GM12878 (cell line): ENCODE data around the gene UBXN7. TPM values are rescaled to one million over a fixed set of nuclear protein-coding genes. Genes with fewer than 3 reads are reported as not detected.
"Not testable (repeated sequence)": the region's sequence is repeated elsewhere in the genome, so short reads cannot be mapped to it uniquely, and the experiment has no call there.

Experiments used
- ATAC-seq: fragments of 200-7000 bp; cut with Tn5 transposase; 3 replicates; pipeline ENCODE4 v1.9.1; 2020; ENCODE audit warnings: mild to moderate bottlenecking, moderate library complexity
- BruUV-seq: library from RNA; stranded (reverse); fragments of 400-500 nt; replicated peaks from 2 replicates; lab custom pipeline; 2021; lab: Mats Ljungman, UMichigan
- CTCF ChIA-PET: fragments of 300-600 bp; sonication (Branson Sonifier 250); formaldehyde crosslinking; extraction: SDS; loops from one replicate; lab custom pipeline; 2021; ENCODE audit warnings: inconsistent platforms; lab: Yijun Ruan, JAX
- POLR2A ChIA-PET: fragments of 350-600 bp; formaldehyde crosslinking; extraction: SDS; loops from one replicate; lab custom pipeline; 2021; ENCODE audit warnings: inconsistent platforms; lab: Charles Lee
- RAD21 ChIA-PET: fragments of 300-600 bp; sonication (Branson Sonifier 250); formaldehyde crosslinking; loops from one replicate; lab custom pipeline; 2023; ENCODE audit warnings: antibody characterized with exemption; ENCODE audit not compliant: unreplicated experiment; lab: Charles Lee
- SMC1A ChIA-PET: fragments of 300-600 bp; sonication (Branson Sonifier 250); formaldehyde crosslinking; loops from one replicate; lab custom pipeline; 2023; ENCODE audit not compliant: unreplicated experiment, uncharacterized antibody; lab: Charles Lee
- DNase-seq: peaks from one replicate; pipeline ENCODE4 v3.0.0-alpha.2; 2011; ENCODE audit warnings: low read depth, low spot score
- FAIRE-seq: peaks from 3 replicates; lab custom pipeline; 2011; peaks lifted over from hg19 to GRCh38; lab: Jason Lieb, UNC
- H2AFZ ChIP-seq: 2 replicates; pipeline ENCODE4 v1.6.0; 2011; ENCODE audit warnings: low read depth, low read length, control low read depth; ENCODE audit not compliant: control insufficient read depth
- H3K27ac ChIP-seq: 2 replicates; pipeline ENCODE4 v1.5.1; 2011; ENCODE audit warnings: control low read depth; ENCODE audit not compliant: control insufficient read depth, insufficient read depth
- H3K27me3 ChIP-seq, 2 experiments: replicated peaks in 1 of 2; 2 replicates each; pipeline versions ENCODE4 v1.6.0 to v1.6.1; 2011; ENCODE audit warnings: low read length in 1 of 2; ENCODE audit not compliant: control insufficient read depth in 2 of 2, insufficient read depth in 2 of 2
- H3K36me3 ChIP-seq, 2 experiments: 2 replicates each; pipeline ENCODE4 v1.5.1; 2011; ENCODE audit warnings: low read length in 1 of 2; ENCODE audit not compliant: control insufficient read depth in 2 of 2, insufficient read depth in 2 of 2
- H3K4me1 ChIP-seq: 2 replicates; pipeline ENCODE4 v1.6.1; 2011; ENCODE audit warnings: mild to moderate bottlenecking, low read length, moderate library complexity, mixed read lengths; ENCODE audit not compliant: control insufficient read depth, insufficient read depth
- H3K4me2 ChIP-seq: 2 replicates; pipeline ENCODE4 v1.6.0; 2011; ENCODE audit warnings: control low read depth; ENCODE audit not compliant: control insufficient read depth, insufficient read depth
- H3K4me3 ChIP-seq: fragments of 200-600 bp; sonication (generic); 2 replicates; pipeline ENCODE4 v1.5.1; 2016
- H3K79me2 ChIP-seq: 2 replicates; pipeline ENCODE4 v1.6.0; 2011; ENCODE audit warnings: low read length; ENCODE audit not compliant: control insufficient read depth, insufficient read depth
- H3K9ac ChIP-seq: 2 replicates; pipeline ENCODE4 v1.8.0; 2011; ENCODE audit warnings: low read length, control low read depth, mixed read lengths; ENCODE audit not compliant: control insufficient read depth, insufficient read depth
- H3K9me3 ChIP-seq: replicated peaks from 3 replicates; pipeline ENCODE4 v1.5.1; 2011; ENCODE audit warnings: mild to moderate bottlenecking, low read length; ENCODE audit not compliant: control insufficient read depth, insufficient read depth
- H4K20me1 ChIP-seq: 2 replicates; pipeline ENCODE4 v1.6.0; 2011; ENCODE audit not compliant: control insufficient read depth, insufficient read depth
- BHLHE40 ChIP-seq, 2 experiments: fragments of 450-650 bp in 1 of 2; IDR thresholded peaks; 2 replicates each; pipeline ENCODE4 v1.6.1; 2011 to 2017; ENCODE audit warnings: low read depth in 2 of 2, borderline replicate concordance in 1 of 2, improper control_type of control experiment in 1 of 2, low read length in 1 of 2, mild to moderate bottlenecking in 1 of 2
- EP300 ChIP-seq, 2 experiments: fragments of 150-350 bp in 1 of 2; IDR thresholded peaks; 2 replicates each; pipeline ENCODE4 v1.6.1; 2011 to 2012; ENCODE audit warnings: low read depth in 2 of 2, low read length in 2 of 2, borderline replicate concordance in 1 of 2, improper control_type of control experiment in 1 of 2, inconsistent platforms in 1 of 2; ENCODE audit not compliant: control insufficient read depth in 1 of 2
- MEF2B ChIP-seq: fragments of 450-650 bp; IDR thresholded peaks from 2 replicates; pipeline ENCODE4 v1.6.1; 2018; ENCODE audit warnings: mild to moderate bottlenecking, moderate library complexity; ENCODE audit not compliant: partially characterized antibody, poor library complexity, severe bottlenecking
- MLLT1 ChIP-seq: fragments of 450-650 bp; IDR thresholded peaks from 2 replicates; pipeline ENCODE4 v1.6.1; 2016; ENCODE audit warnings: mild to moderate bottlenecking
- NR2C1 ChIP-seq: fragments of 450-650 bp; IDR thresholded peaks from 2 replicates; pipeline ENCODE4 v1.6.1; 2017; ENCODE audit warnings: antibody characterized with exemption, mild to moderate bottlenecking, moderate library complexity
- NRF1 ChIP-seq: conservative IDR thresholded peaks from 2 replicates; pipeline ENCODE4 v1.6.1; 2011; ENCODE audit warnings: mild to moderate bottlenecking, low read depth, low read length, improper control_type of control experiment
- RUNX3 ChIP-seq: IDR thresholded peaks from 2 replicates; pipeline ENCODE4 v1.6.1; 2012; ENCODE audit warnings: low read length, inconsistent platforms
- SIX5 ChIP-seq: IDR thresholded peaks from 2 replicates; pipeline ENCODE4 v1.6.1; 2011; ENCODE audit warnings: mild to moderate bottlenecking, low read depth, low read length, moderate library complexity; ENCODE audit not compliant: severe bottlenecking
- SMC3 ChIP-seq: IDR thresholded peaks from 2 replicates; pipeline ENCODE4 v1.6.1; 2011; ENCODE audit warnings: low read length, improper control_type of control experiment, borderline replicate concordance
- YBX1 ChIP-seq: fragments of 450-650 bp; IDR thresholded peaks from 2 replicates; pipeline ENCODE4 v1.6.1; 2016; ENCODE audit warnings: antibody characterized with exemption
- WGBS: methylation state at CpG from one replicate; pipeline ENCODE4 v1.1.6; 2016; ENCODE audit warnings: low lambda C conversion rate; ENCODE audit not compliant: insufficient replicate concordance, insufficient coverage; ENCODE audit errors: missing lambda C conversion rate; 5-methylcytosine and 5-hydroxymethylcytosine counted together
- in situ Hi-C: fragments of 300-500 bp; cut with MboI; formaldehyde crosslinking; loops from 9 replicates; pipeline ENCODE4 v1.14.3; 2018; ENCODE audit warnings: mixed read lengths
- intact Hi-C: fragments of 100-400 bp; cut with micrococcal nuclease; formaldehyde crosslinking; loops from one replicate; pipeline ENCODE4 v1.14.2; 2022; ENCODE audit not compliant: unreplicated experiment
- polyA plus RNA-seq, 11 experiments: library from polyadenylated mRNA; depleted of rRNA in 4 of 11; unstranded in 6 of 11; stranded (reverse) in 5 of 11; fragments of >200 nt; fragmentation: Nextera tagmentation in 4 of 11; fragmentation: Illumina TruSeq in 1 of 11; extraction: Ambion mirVana in 4 of 11; extraction: Trizol in 1 of 11; gene quantifications; 1 replicate in 1 of 11; 2 replicates in 10 of 11; pipeline versions ENCODE4 v1.2.1 to v1.2.3, GENCODE V29; 2011 to 2016; ENCODE audit warnings: inconsistent platforms in 2 of 11, missing spikeins in 2 of 11, low read depth in 1 of 11
- total RNA-seq, 4 experiments: library from RNA; depleted of rRNA in 3 of 4; stranded (reverse); fragments of >200 nt in 3 of 4; fragmentation: Illumina TruSeq in 1 of 4; extraction: Trizol in 1 of 4; gene quantifications; 2 replicates each; pipeline versions ENCODE4 v1.2.1 to v1.2.3, GENCODE V29; 2013 to 2021
- TF ChIP-seq, protein P1 (sequence below): IDR thresholded peaks from 2 replicates; pipeline ENCODE4 v1.6.1; 2012; ENCODE audit warnings: low read depth, low read length, improper control_type of control experiment

Gene UBXN7
- total and polyA plus RNA-seq, 10 of the 15 experiments (the other 5 are each of a cell fraction or from before 2014, with no cell fraction given): 4.8 to 78.4 (median 24.9) TPM

GRCh38 chr3:196358540-196358939, 73.7 kb downstream of the UBXN7 start:
- RAD21 ChIA-PET: interaction anchor here (0.9 kb wide), 1 partner anchor 18 kb away, joined by 4 read pairs; no protein-coding TSS in a partner anchor
- in situ Hi-C loops, H3K27me3 ChIP-seq, ATAC-seq, H2AFZ ChIP-seq, H3K4me3 ChIP-seq, H4K20me1 ChIP-seq, H3K4me2 ChIP-seq, H3K4me1 ChIP-seq, H3K79me2 ChIP-seq, FAIRE-seq, H3K27ac ChIP-seq, BruUV-seq, intact Hi-C loops, H3K9me3 ChIP-seq, DNase-seq, H3K9ac ChIP-seq: not testable (repeated sequence)
- SMC1A ChIA-PET: interaction anchor here (1.0 to 1.5 kb wide), 2 partner anchors 71 to 105 kb away, joined by 3 to 4 read pairs; partner anchors contain the start of gene PCYT1A
- CTCF ChIA-PET: interaction anchor here (0.6 to 1.6 kb wide), 3 partner anchors 71 to 105 kb away, joined by 3 to 5 read pairs (median 4); no protein-coding TSS in a partner anchor
- POLR2A ChIA-PET: interaction anchor here (1.0 to 1.1 kb wide), 3 partner anchors 9 to 100 kb away, joined by 3 to 4 read pairs (median 4); no protein-coding TSS in a partner anchor
- WGBS: 97% methylated on average over 3 of the region's 4 CpGs
- peaks cover 9 to 26% of the 10 kb centered on the region in 2 experiments for H3K36me3 ChIP-seq

DNA sequence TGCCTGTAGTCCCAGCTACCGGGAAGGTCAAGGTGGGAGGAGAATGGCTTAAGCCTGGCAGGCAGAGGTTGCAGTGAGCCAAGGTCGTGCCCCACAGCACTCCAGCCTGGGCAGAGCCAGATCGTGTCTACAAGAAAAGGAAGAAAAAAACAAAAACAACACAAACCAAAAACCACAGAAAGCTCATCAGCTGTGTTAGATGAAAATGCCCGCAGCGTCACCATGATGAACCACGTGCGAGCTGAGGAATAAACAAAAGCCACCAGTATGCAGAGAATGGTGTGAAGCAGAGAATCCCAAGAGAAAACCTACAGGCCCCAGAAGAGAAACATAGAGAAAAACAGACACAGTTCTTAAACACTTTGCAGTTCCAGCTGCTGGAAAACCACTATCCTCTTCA, 74.3 kb downstream of the UBXN7 start:
- ChIA-PET RAD21 (interaction anchor here (0.9 kb wide), 1 partner anchor 19 kb away, joined by 4 read pairs; no protein-coding TSS in a partner anchor), CTCF (interaction anchor here (0.6 to 1.6 kb wide), 5 partner anchors 49 to 126 kb away, joined by 3 to 5 read pairs (median 3); no protein-coding TSS in a partner anchor)
- Histone ChIP-seq H3K36me3 (peaks cover 6 to 29% of the 10 kb centered on the region in 2 experiments), H3K9ac (no peak overlapping the region), H3K4me2 (no peak overlapping the region), H3K4me1 (no peaks in the 10 kb centered on the region), H3K79me2 (no peaks in the 10 kb centered on the region), H3K9me3 (no peaks in the 10 kb centered on the region), H4K20me1 (no peaks in the 10 kb centered on the region)
- in situ Hi-C loops: no loop called here
- BruUV-seq: no TSS peak
- 83% methylated on average over 7 of the region's 7 CpGs for WGBS
- TF ChIP-seq SIX5 (no peak), NR2C1 (no peak), YBX1 (no peak), EP300 (IDR thresholded peaks at IDR 0.05; ENCODE audit: borderline replicate concordance in 1 of 2, control insufficient read depth in 1 of 2, low read depth in 2 of 2, low read length in 2 of 2) (no peak), BHLHE40 (IDR thresholded peaks at IDR 0.05; ENCODE audit: borderline replicate concordance in 1 of 2, low read depth in 2 of 2, low read length in 1 of 2) (no peak), RUNX3 (peak; percentile 18; the same call in 1 of the 2 replicates), MLLT1 (0 out of 2 replicates have a peak, but pooled peaks have one; percentile 25), SMC3 (no peak), MEF2B (peak; percentile 78), NRF1 (no peak)
- TF ChIP-seq, protein P1, sequence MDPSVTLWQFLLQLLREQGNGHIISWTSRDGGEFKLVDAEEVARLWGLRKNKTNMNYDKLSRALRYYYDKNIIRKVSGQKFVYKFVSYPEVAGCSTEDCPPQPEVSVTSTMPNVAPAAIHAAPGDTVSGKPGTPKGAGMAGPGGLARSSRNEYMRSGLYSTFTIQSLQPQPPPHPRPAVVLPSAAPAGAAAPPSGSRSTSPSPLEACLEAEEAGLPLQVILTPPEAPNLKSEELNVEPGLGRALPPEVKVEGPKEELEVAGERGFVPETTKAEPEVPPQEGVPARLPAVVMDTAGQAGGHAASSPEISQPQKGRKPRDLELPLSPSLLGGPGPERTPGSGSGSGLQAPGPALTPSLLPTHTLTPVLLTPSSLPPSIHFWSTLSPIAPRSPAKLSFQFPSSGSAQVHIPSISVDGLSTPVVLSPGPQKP: no peak
- TF ChIP-seq, all 136 proteins: peak for 3
- H3K27ac ChIP-seq: no peak overlapping the region
- ChIA-PET POLR2A (interaction anchor here (1.0 to 1.1 kb wide), 2 partner anchors 9 to 13 kb away, joined by 4 read pairs; no protein-coding TSS in a partner anchor), SMC1A (interaction anchor here (1.0 to 1.5 kb wide), 2 partner anchors 70 to 104 kb away, joined by 3 to 4 read pairs; partner anchors contain the start of gene PCYT1A)
- no peak overlapping the region for H2AFZ ChIP-seq
- no peak overlapping the region for H3K4me3 ChIP-seq
- FAIRE-seq (no peak), ATAC-seq (no peak), DNase-seq (no peak)
- intact Hi-C loops: no loop called here
- no peaks in the 10 kb centered on the region for H3K27me3 ChIP-seq
